HG03066 (cell line): ENCODE data around the gene KLHL21.
"Not testable (repeated sequence)": the region's sequence is repeated elsewhere in the genome, so short reads cannot be mapped to it uniquely, and the experiment has no call there.

Source experiments
- ATAC-seq: cut with Tn5 transposase; IDR thresholded peaks from one replicate; pipeline ENCODE4 v1.9.1; 2021; ENCODE audit warnings: low read depth; ENCODE audit not compliant: unreplicated experiment

The KLHL21 gene

DNA sequence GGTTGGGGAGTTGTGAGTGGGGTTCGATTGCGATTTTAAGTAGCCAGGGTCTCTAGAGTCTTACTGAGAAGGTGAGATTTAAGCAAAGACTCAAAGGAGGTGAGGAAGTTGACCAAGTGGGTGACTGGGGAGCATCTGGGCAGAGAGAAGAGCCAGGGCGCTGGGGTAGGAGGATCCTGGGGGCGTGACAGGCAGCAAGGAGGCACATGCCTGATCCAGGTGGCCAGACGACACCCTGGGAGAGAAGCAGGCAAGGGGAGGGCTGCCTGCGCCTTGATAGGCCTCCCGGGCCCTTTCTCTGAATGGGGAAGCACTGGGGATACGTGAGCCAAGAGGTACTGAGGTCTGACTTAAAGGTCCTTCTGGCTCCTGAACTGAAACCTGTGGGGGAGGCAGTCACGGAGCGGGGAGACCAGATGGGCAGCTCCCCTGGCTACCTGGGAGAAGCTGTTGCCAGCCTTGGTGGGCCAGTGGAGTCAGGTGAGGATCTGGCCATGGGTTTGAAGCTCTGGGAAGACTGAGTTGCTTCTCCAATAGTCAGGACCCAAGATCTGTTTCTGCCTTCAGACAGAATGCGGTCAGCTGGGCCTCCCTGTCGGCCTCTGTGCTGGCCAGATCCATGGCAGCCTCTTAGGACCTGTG, 17.5 kb downstream of the KLHL21 start:
- no peak for ATAC-seq

DNA sequence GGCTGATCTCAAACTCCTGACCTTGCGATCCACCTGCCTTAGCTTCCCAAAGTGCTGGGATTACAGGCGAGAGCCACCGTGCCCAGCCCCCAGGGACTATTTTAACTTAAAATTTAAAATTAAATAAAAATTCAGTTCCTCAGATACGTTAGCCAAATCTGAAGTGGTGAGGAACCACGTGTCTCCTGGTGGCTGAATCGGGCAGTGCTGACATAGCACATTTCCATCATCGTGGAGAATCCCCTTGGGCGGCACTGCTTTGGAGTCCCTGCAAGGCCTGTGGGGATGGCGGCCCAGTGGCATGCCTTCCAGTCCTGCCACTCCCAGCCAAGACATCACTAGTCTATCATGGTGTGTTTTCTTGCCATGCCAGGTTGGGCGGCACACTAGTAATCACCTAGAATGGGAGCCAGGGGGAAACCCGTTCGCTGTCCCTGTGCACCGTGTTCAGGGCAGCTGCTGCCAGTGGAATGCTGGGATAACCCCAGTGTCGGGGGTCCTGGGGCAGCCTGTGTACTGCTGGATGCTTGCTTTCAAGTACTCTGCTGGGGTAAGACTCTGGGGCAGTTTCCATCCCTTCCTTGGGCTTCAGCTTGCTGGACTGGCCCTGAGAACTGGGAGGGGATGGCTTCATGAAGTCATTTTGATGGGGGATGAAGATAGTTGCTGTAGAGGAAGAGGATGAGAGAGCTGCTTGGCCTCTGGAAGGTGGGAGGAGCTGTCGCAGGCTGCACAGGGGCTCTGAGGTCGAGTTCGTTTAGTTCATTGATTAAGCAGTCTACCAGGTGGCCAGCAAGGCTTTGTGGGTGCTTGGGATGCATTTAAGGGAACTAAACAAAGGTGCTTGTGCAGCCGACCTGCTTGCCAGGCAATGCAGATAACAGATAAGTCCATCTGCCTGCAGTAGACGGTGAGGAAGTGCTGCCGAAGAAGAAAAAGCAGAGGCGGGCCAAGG, 18.3 kb downstream of the KLHL21 start:
- no peak for ATAC-seq

DNA sequence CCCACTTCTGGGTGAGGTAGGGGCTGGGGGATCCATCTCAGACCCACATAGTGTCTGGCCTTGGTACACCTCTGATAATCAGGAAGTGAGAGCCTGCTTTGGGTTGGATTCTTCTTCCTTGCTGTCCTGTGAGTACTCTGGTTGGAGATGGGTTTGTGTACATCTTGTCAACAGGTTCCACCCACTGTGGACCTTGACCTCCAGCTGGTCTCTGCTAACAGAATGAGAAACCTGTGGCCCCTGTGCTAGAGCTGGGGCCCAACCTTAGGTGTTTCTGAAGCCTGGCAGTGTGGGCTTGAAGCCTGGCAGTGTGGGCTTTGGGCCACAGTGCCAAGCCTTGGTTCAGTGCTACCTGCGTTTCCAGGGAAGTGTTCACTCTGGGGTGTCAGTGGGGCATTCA, 20.3 kb downstream of the KLHL21 start:
- ATAC-seq, result no peak

- ATAC-seq, result no peak
Measured at GRCh38 chr1:6581561-6582305, 20.9 kb downstream of the KLHL21 start.

DNA sequence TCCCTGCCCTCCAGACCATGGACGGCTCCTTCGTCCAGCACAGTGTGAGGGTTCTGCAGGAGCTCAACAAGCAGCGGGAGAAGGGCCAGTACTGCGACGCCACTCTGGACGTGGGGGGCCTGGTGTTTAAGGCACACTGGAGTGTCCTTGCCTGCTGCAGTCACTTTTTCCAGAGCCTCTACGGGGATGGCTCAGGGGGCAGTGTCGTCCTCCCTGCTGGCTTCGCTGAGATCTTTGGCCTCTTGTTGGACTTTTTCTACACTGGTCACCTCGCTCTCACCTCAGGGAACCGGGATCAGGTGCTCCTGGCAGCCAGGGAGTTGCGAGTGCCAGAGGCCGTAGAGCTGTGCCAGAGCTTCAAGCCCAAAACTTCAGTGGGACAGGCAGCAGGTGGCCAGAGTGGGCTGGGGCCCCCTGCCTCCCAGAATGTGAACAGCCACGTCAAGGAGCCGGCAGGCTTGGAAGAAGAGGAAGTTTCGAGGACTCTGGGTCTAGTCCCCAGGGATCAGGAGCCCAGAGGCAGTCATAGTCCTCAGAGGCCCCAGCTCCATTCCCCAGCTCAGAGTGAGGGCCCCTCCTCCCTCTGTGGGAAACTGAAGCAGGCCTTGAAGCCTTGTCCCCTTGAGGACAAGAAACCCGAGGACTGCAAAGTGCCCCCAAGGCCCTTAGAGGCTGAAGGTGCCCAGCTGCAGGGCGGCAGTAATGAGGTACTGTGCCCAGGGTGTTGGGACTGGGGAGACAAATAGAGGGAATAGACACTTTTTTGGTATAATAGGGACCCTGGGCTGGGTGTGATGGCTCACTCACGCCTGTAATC, 21.9 kb downstream of the KLHL21 start:
- ATAC-seq, result no peak

DNA sequence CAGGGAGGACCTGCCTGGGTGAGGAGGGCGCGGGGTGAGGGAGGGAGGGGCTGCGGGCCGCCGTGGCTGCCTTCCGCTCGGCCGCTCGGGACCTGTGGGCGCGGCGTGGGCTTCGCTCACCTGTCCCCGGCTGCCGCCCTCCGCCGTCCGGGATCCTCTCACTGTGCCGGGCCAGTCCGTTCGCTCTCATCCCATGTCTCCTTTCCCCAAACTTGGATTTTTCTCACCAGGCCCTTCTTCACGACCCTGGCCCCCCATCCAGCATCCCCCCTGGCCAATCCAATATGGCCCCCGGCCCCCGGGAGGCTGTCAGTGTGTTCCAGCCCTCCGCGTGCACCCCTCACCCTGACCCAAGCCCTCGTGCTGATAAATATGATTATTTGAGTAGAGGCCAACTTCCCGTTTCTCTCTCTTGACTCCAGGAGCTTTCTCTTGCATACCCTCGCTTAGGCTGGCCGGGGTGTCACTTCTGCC, 22.5 kb downstream of the KLHL21 start:
- ATAC-seq, result no peak

DNA sequence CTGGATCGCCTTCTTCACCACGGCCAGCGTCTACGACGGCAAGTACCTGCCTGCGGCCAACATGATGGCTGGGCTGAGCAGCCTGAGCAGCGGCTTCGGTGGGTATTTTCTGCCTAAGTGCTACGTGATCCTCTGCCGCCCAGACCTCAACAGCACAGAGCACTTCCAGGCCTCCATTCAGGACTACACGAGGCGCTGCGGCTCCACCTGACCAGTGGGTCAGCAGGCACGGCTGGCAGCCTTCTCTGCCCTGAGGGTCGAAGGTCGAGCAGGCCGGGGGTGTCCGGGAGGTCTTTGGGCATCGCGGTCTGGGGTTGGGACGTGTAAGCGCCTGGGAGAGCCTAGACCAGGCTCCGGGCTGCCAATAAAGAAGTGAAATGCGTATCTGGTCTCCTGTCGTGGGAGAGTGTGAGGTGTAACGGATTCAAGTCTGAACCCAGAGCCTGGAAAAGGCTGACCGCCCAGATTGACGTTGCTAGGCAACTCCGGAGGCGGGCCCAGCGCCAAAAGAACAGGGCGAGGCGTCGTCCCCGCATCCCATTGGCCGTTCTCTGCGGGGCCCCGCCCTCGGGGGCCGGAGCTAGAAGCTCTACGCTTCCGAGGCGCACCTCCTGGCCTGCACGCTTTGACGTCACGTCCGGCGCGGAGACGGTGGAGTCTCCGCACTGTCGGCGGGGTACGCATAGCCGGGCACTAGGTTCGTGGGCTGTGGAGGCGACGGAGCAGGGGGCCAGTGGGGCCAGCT, 23.1 kb downstream of the KLHL21 start, which contains the start of gene ZBTB48:
Gene ZBTB48, plus strand, starts transcription at position 621 of the 745 bp plus-strand sequence. CDS start 616 bp downstream, outside the sequence.
- peak; percentile 87 for ATAC-seq

- ATAC-seq, result no peak
Measured at GRCh38 chr1:6578624-6579373, 23.9 kb downstream of the KLHL21 start.

GRCh38 chr1:6577831-6578525, 24.7 kb downstream of the KLHL21 start:
- no peak for ATAC-seq

DNA sequence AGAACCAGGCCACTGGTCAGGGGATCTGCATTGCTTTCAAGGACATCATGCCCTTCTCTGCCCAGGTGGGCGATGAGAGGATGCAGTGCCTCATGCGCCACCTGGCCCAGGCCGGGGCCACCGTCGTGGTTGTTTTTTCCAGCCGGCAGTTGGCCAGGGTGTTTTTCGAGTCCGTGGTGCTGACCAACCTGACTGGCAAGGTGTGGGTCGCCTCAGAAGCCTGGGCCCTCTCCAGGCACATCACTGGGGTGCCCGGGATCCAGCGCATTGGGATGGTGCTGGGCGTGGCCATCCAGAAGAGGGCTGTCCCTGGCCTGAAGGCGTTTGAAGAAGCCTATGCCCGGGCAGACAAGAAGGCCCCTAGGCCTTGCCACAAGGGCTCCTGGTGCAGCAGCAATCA, 27.9 kb downstream of the KLHL21 start:
- no peak for ATAC-seq

GRCh38 chr1:6574025-6574620, 28.5 kb downstream of the KLHL21 start:
- ATAC-seq, result no peak

- no peak for ATAC-seq
Measured at GRCh38 chr1:6572653-6573383, 29.9 kb downstream of the KLHL21 start.

DNA sequence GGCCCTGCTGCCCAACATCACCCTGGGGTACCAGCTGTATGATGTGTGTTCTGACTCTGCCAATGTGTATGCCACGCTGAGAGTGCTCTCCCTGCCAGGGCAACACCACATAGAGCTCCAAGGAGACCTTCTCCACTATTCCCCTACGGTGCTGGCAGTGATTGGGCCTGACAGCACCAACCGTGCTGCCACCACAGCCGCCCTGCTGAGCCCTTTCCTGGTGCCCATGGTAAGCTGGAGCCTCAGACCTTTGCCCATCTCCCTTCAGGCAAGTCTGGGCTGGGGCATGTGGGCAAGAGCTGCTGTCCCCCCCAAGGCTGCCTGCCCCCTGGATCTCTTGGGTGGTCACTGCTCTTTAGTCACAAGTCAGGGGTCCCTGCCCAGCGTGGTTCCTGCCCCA, 31.7 kb downstream of the KLHL21 start:
- no peak for ATAC-seq

DNA sequence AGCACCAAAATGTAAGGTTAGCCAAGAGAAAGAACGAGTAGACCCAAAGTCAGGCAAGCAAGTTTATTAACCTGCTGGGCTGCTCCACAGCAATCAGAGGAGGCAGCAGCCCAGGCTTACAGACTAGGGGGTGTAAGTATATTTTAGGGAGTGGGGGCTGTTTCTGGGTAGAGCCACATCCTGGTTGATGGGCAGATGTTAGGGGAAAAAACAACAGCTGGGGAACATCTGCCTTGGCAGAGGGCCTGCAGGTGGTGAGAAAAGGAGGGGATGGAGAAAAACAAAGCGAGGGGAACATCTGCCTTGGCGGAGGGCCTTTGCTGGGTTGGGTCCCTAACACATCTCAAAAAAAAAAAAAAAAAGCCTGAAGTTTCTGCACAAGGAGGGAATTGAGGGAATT, 32.6 kb downstream of the KLHL21 start:
- ATAC-seq, result no peak

- ATAC-seq, result no peak
Measured at GRCh38 chr1:6569033-6569432, 33.6 kb downstream of the KLHL21 start.

DNA sequence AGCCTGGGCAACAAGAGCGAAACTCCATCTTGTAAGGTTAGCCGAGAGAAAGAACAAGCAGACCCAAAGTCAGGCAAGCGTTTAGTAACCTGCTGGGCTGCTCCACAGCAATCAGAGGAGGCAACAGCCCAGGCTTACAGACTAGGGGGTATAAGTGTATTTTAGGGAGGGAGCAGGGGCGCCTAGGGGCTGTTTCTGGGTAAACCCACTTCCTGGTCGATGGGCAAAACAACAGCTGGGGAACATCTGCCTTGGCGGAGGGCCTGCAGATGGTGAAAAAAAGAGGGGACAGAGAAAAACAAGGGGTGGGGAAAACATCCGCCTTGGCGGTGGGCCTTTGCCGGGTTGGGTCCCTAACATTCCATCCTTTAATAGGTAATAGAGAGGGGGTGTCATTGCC, 42.4 kb downstream of the KLHL21 start:
- no peak for ATAC-seq

DNA sequence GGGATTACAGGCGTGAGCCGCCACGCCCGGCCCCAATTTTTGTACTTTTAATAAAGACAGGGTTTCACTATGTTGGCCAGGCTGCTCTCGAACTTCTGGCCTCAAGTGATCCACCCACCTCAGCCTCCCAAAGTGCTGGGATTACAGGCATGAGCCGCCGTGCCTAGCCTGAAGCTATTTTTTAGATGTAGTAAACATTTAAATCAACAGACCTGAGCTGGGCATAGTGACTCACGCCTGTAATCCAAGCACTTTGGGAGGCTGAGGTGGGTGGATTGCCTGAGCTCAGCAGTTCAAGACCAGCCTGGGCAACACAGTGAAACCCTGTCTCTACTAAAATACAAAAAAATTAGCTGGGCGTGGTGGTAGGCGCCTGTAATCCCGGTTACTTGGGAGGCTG, 43.5 kb downstream of the KLHL21 start:
- ATAC-seq, result not testable (repeated sequence)
